ENCODE data around the gene SLC35E4. TPM values are rescaled to one million over a fixed set of nuclear protein-coding genes. Genes with fewer than 3 reads are reported as not detected.

Gene SLC35E4
- total RNA-seq, 6 experiments from 2014 or later = 0.22 to 1.7 (median 0.48) TPM

- intact Hi-C loops (cut with DNase I) = no loop called here
- TF ChIP-seq CTCF (IDR thresholded peaks at IDR 0.05) (no peak), POLR2A (IDR thresholded peaks at IDR 0.05) (no peak)
- Histone ChIP-seq H3K27ac (no peak overlapping the region), H3K4me1 (no peaks in the 10 kb centered on the region), H3K4me3 (no peak overlapping the region), H3K27me3 (no peaks in the 10 kb centered on the region), H3K9me3 (no peaks in the 10 kb centered on the region), H3K36me3 (peaks cover 0 to 6% (median 0%) of the 10 kb centered on the region in 4 donors)
- DNase-seq (no peak), ATAC-seq (no peak)
- WGBS (ENCODE audit: insufficient coverage, low coverage, low lambda C conversion rate, missing lambda C conversion rate) = 100% methylated on average over 1 of the region's 13 CpGs
Observed at GRCh38 chr22:30664798-30665197, 29.2 kb downstream of the SLC35E4 start.

GRCh38 chr22:30665266-30665665 lies 29.7 kb downstream of the SLC35E4 start:
- ATAC-seq (no peak), DNase-seq (no peak)
- no peak overlapping the region for H3K4me3 ChIP-seq
- no peak overlapping the region for H3K27ac ChIP-seq
- H3K4me1 ChIP-seq = no peaks in the 10 kb centered on the region
- H3K36me3 ChIP-seq = peaks cover 0 to 6% (median 0%) of the 10 kb centered on the region in 4 donors
- H3K9me3 ChIP-seq = no peaks in the 10 kb centered on the region
- no peak for TF ChIP-seq CTCF (IDR thresholded peaks at IDR 0.05)
- TF ChIP-seq POLR2A (IDR thresholded peaks at IDR 0.05) = no peak
- intact Hi-C loops (cut with DNase I) = no loop called here
- H3K27me3 ChIP-seq = no peaks in the 10 kb centered on the region
- 88% methylated on average over 2 of the region's 2 CpGs for WGBS (ENCODE audit: insufficient coverage, low coverage, low lambda C conversion rate, missing lambda C conversion rate)

- DNase-seq (no peak), ATAC-seq (no peak)
- WGBS (ENCODE audit: insufficient coverage, low coverage, low lambda C conversion rate, missing lambda C conversion rate) = 85% methylated on average over 3 of the region's 4 CpGs
- no peaks in the 10 kb centered on the region for H3K27me3 ChIP-seq
- intact Hi-C loops (cut with DNase I) = no loop called here
- H3K27ac ChIP-seq = no peak overlapping the region
- H3K36me3 ChIP-seq = peaks cover 0 to 6% (median 0%) of the 10 kb centered on the region in 4 donors
- no peaks in the 10 kb centered on the region for H3K9me3 ChIP-seq
- H3K4me1 ChIP-seq = no peaks in the 10 kb centered on the region
- H3K4me3 ChIP-seq = no peak overlapping the region
- TF ChIP-seq CTCF (IDR thresholded peaks at IDR 0.05) (no peak), POLR2A (IDR thresholded peaks at IDR 0.05) (no peak)
Observed at GRCh38 chr22:30665786-30666185, 30.2 kb downstream of the SLC35E4 start.

DNA sequence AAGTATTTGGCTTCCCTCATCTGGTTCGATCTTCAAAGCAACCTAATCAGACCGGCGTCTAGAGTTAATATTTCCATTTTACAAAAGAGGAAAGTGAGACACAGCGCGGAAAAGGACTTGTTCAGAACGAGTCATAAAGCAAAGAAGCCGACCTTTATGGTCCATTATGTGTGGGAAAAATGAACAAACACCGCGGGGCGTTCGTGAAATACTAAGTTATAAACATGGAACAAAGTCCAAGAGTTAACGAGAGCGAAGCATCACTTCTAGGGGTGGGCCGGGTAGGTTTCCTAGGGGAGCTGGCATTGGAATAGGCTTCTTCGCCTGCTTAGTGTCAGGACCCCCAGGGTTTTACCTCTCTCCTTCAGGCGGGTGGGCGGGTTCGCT lies 31.5 kb downstream of the SLC35E4 start:
- ATAC-seq (no peak), DNase-seq (no peak)
- 9% methylated on average over 16 of the region's 18 CpGs for WGBS (ENCODE audit: insufficient coverage, low coverage, low lambda C conversion rate, missing lambda C conversion rate)
- H3K27me3 ChIP-seq = no peaks in the 10 kb centered on the region
- TF ChIP-seq CTCF (IDR thresholded peaks at IDR 0.05) (no peak), POLR2A (IDR thresholded peaks at IDR 0.05) (no peak)
- H3K36me3 ChIP-seq = peaks cover 0 to 6% (median 0%) of the 10 kb centered on the region in 4 donors
- no peak overlapping the region for H3K27ac ChIP-seq
- no peaks in the 10 kb centered on the region for H3K4me1 ChIP-seq
- peak overlapping the region; percentile 63 to 83 (median 76) for H3K4me3 ChIP-seq
- no peaks in the 10 kb centered on the region for H3K9me3 ChIP-seq
- intact Hi-C loops (cut with DNase I) = no loop called here

Measured in right lobe of liver (tissue), 6 donors.